LNCaP clone FGC (cell line): ENCODE data around the gene MPHOSPH6.

Source experiments
- DNase-seq: peaks from one replicate; pipeline ENCODE4 v3.0.0-alpha.2; 2011; ENCODE audit warnings: low read depth
- H3K4me3 ChIP-seq: 2 replicates; pipeline ENCODE4 v1.5.1; 2011; ENCODE audit warnings: mild to moderate bottlenecking, low read depth, low read length, control low read depth
- TF ChIP-seq, protein P1 (sequence below): IDR thresholded peaks from 2 replicates; pipeline ENCODE4 v1.5.1; 2012; ENCODE audit warnings: mild to moderate bottlenecking; ENCODE audit not compliant: control insufficient read depth, insufficient read depth; ENCODE audit errors: extremely low read depth

The MPHOSPH6 gene

DNA sequence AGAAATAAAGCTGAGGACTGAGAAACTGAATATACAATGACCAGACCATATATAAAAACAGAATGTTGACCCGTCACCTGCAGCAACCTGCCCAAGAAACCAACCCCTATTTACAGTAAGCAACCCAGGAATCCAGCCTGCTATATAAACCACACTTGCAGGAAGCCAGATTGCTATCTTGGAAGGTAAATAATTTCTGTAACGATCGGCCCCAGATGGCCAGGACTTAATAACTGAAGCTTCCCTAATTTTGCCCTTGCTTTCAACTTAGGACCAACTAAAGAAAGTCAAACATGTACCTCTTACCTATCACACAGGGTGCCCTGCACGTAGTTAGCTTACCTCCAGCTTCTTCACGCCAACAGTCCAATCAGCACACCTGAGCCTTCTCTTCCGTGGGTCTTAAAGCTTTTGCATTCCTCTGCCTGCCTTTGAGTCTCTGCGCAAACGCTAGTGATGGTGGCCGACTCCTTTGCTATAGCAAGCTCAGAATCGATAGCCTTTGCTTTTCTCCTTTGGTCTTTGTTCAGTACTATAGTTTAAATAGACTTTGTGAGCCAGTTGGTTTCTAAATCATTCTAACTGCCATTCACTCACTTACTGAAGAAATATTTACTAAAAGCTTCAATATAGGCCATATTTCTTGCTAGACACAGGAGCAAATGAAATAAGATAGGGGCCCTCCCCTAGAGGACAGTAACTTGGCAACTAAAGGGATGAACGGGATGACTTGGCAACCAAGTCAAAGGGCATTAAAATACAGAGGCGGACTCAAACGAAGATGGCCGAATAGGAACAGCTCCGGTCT is 31.3 kb downstream of the MPHOSPH6 start:
- peak; percentile 84 for DNase-seq
- no peak overlapping the region for H3K4me3 ChIP-seq

DNA sequence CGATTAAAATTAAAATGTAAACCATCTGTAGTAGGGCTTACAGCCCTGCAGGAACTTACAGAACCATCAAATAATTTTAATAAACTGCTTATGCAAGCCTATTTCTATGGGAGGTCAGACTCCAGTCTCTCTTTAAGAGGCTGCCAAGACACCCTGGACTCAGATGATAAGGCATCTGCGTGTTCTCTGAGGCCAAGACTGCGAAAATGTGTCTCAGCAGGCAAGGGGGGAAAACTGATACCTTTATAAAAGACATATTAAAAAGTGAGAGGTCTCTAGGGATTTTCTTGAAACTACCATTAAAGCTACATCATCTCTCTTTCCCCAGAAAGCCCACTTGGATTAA is 32.2 kb downstream of the MPHOSPH6 start:
- no peak overlapping the region for H3K4me3 ChIP-seq
- TF ChIP-seq, protein P1, sequence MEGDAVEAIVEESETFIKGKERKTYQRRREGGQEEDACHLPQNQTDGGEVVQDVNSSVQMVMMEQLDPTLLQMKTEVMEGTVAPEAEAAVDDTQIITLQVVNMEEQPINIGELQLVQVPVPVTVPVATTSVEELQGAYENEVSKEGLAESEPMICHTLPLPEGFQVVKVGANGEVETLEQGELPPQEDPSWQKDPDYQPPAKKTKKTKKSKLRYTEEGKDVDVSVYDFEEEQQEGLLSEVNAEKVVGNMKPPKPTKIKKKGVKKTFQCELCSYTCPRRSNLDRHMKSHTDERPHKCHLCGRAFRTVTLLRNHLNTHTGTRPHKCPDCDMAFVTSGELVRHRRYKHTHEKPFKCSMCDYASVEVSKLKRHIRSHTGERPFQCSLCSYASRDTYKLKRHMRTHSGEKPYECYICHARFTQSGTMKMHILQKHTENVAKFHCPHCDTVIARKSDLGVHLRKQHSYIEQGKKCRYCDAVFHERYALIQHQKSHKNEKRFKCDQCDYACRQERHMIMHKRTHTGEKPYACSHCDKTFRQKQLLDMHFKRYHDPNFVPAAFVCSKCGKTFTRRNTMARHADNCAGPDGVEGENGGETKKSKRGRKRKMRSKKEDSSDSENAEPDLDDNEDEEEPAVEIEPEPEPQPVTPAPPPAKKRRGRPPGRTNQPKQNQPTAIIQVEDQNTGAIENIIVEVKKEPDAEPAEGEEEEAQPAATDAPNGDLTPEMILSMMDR: no peak
- DNase-seq: no peak

More for the DNA sequence above, 31.3 kb downstream of the MPHOSPH6 start:
- TF ChIP-seq, protein P1: no peak

DNA sequence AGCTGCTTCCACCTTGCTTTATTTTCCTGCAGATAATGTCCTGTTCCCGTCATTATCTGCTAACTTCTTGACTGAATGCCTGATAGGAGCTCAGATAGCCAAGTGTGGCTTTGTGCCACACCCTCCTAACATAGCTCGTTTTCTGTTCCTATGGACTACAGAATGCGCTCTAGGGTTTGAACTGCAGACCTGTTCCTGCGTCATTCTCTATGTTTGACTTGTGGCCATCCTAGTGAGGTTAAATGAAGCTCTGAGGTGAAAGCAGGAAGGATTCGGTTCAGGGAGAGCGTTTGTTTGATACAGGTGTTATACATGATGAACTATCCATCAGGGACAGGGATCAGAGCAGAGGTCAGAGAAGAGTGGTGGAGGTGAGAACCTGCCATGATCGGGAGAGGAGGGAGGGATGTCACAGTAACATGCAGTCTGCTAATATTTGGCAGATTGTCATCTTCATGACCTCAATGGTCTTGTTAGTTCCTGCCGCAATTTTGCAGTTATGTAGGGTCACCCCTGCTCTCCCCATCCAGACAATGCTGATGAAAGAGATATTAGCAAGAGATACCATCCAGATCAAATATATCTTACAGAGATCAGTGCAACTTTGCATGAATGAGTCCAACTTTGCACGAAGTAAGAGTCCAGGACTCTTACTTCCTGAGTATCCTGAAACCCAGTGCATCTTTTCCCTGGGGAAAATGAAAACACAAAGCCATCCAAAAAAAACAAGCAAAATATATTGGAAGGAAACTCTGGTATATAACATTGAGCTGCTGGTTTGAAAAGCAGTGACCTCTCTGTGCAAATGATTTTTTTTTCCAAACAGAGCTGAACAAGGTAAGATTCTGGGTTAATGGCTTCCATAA is 32.8 kb downstream of the MPHOSPH6 start:
- no peak for DNase-seq
- TF ChIP-seq, protein P1: no peak
- no peak overlapping the region for H3K4me3 ChIP-seq

DNA sequence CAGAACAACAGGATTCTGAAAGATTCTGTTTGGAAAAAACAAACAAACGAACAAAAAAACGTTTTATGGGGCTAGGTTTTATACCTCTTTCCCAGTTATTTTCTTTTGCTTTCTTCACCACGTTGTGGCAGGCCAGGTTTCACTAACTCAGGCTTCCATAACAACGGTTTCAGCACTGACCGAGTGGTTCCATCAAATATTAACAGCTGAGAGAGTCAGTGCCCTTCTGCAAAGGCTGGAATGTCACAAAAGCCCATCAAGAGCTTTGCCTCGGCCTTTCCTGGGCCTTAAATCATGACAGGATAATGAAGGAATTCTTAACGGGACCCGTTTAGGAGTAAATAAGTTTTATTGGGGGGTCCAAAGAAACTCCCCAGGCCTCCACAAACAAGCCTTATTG is 34.2 kb downstream of the MPHOSPH6 start:
- DNase-seq: no peak
- no peak overlapping the region for H3K4me3 ChIP-seq
- TF ChIP-seq, protein P1: no peak

DNA sequence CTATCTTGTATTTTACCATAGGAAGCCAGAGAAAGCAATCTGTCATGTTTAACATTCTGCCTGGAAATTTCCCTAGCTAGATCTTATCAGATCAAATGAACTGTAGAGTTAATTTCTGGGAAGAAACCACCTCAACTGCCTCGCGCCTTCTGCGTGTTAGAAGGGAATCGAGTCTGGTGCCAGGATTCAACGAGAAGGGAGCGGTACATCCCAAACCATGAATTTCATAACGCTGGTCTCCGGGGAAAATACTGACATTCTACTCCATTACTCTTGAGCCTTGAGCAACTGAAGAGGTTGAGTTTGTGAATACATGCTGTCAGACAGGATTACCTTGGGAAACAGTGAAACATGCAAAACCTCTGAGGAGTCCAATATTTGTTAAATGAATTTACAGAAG is 35.2 kb downstream of the MPHOSPH6 start:
- DNase-seq: no peak
- TF ChIP-seq, protein P1: no peak
- no peak overlapping the region for H3K4me3 ChIP-seq

DNA sequence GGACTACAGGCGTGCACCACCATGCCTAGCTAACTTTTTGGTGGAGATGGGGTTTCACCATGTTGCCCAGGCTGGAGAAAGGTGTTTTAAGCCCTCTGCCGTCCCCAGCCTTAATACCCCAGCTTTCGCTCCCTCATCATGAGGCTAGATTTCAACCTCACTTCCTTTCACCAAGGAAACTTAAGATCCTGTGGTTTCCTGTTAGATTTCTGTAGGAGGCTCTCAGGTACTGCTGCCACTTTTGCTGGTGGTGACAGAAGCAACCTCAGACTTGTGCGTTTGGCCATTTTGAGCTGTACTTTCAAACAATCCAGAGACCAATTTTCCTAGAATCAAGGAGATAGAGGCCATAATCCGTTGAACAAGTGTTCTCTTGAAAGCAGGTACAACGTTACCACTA is 36.2 kb downstream of the MPHOSPH6 start:
- TF ChIP-seq, protein P1: no peak
- H3K4me3 ChIP-seq: no peak overlapping the region

More for the DNA sequence above, 36.2 kb downstream of the MPHOSPH6 start:
- no peak for DNase-seq
